ENCODE data around the gene MYL4.
"Not testable (repeated sequence)": the region's sequence is repeated elsewhere in the genome, so short reads cannot be mapped to it uniquely, and the experiment has no call there.

MYL4 gene

GRCh38 chr17:47266782-47267181 lies 57.6 kb downstream of the MYL4 start:
- DNase-seq, result no peak
- intact Hi-C loops (cut with DNase I), result no loop called here

GRCh38 chr17:47267354-47267828 lies 58.2 kb downstream of the MYL4 start:
- DNase-seq, result no peak
- intact Hi-C loops (cut with DNase I), result no loop called here

GRCh38 chr17:47268964-47269363 lies 59.8 kb downstream of the MYL4 start:
- intact Hi-C loops (cut with DNase I); DNase-seq: not testable (repeated sequence)

GRCh38 chr17:47269561-47270280 lies 60.6 kb downstream of the MYL4 start:
- intact Hi-C loops (cut with DNase I); DNase-seq: not testable (repeated sequence)

- no peak for DNase-seq
These were observed 62.0 kb downstream of the MYL4 start for GRCh38 chr17:47270946-47271705.

GRCh38 chr17:47272491-47272890 lies 63.3 kb downstream of the MYL4 start:
- intact Hi-C loops (cut with DNase I), result no loop called here
- no peak for DNase-seq

More at GRCh38 chr17:47270946-47271705, 62.0 kb downstream of the MYL4 start:
- intact Hi-C loops (cut with DNase I), result no loop called here

GRCh38 chr17:47273245-47273644 lies 64.1 kb downstream of the MYL4 start:
- DNase-seq, result no peak
- intact Hi-C loops (cut with DNase I), result no loop called here
